ACC112 (cell line): ENCODE results near the gene CRISPLD2.

Experiments used
- H2AFZ ChIP-seq: fragments of 200-600 bp; sonication (generic); one replicate; pipeline ENCODE4 v1.6.0; 2017; ENCODE audit warnings: antibody characterized with exemption, low read length; ENCODE audit not compliant: unreplicated experiment
- H3K27ac ChIP-seq: fragments of 200-600 bp; sonication (generic); 2 replicates; pipeline ENCODE4 v1.5.1; 2014; ENCODE audit warnings: low read depth, mild to moderate bottlenecking, antibody characterized with exemption, low read length, moderate library complexity
- H3K27me3 ChIP-seq: fragments of 200-600 bp; sonication (generic); 2 replicates; pipeline ENCODE4 v1.6.1; 2014; ENCODE audit warnings: mild to moderate bottlenecking, antibody characterized with exemption, low read length, moderate library complexity, mixed read lengths; ENCODE audit not compliant: insufficient read depth
- H3K36me3 ChIP-seq: fragments of 200-600 bp; sonication (generic); 2 replicates; pipeline ENCODE4 v1.6.1; 2016; ENCODE audit warnings: mild to moderate bottlenecking, antibody characterized with exemption, low read length, moderate library complexity, mixed read lengths; ENCODE audit not compliant: insufficient read depth
- H3K4me1 ChIP-seq: fragments of 200-600 bp; sonication (generic); one replicate; pipeline ENCODE4 v1.6.1; 2016; ENCODE audit warnings: low read length, mixed read lengths; ENCODE audit not compliant: insufficient read depth, unreplicated experiment, control insufficient read depth
- H3K4me3 ChIP-seq: fragments of 200-600 bp; sonication (generic); 2 replicates; pipeline ENCODE4 v1.5.1; 2014; ENCODE audit warnings: mild to moderate bottlenecking, low read depth, low read length
- H3K79me2 ChIP-seq: fragments of 200-600 bp; sonication (generic); one replicate; pipeline ENCODE4 v1.6.0; 2016; ENCODE audit warnings: low read length; ENCODE audit not compliant: control insufficient read depth, unreplicated experiment, insufficient read depth

The CRISPLD2 gene

GRCh38 chr16:84821728-84822689 is 2.2 kb downstream of the CRISPLD2 start:
- peak overlapping the region; percentile 84 for H3K4me3 ChIP-seq

GRCh38 chr16:84822990-84823389 is 3.2 kb downstream of the CRISPLD2 start:
- peaks cover 45% of the 10 kb centered on the region for H3K79me2 ChIP-seq
- H3K27me3 ChIP-seq = no peaks in the 10 kb centered on the region
- H3K27ac ChIP-seq = peak overlapping the region; percentile 88
- peaks cover 47% of the 10 kb centered on the region for H3K4me1 ChIP-seq
- no peak overlapping the region for H2AFZ ChIP-seq
- 0 out of 2 replicates have a peak, but pooled peaks cover 3% of the 10 kb centered on the region for H3K36me3 ChIP-seq
- H3K4me3 ChIP-seq = peak overlapping the region; percentile 84; the same call in 1 of the 2 replicates

More at GRCh38 chr16:84821728-84822689, 2.2 kb downstream of the CRISPLD2 start:
- 0 out of 2 replicates have a peak, but pooled peaks cover 3% of the 10 kb centered on the region for H3K36me3 ChIP-seq
- H3K27ac ChIP-seq = peak overlapping the region; percentile 88
- H3K27me3 ChIP-seq = no peaks in the 10 kb centered on the region
- peaks cover 45% of the 10 kb centered on the region for H3K79me2 ChIP-seq
- H3K4me1 ChIP-seq = peaks cover 43% of the 10 kb centered on the region
- no peak overlapping the region for H2AFZ ChIP-seq

GRCh38 chr16:84823484-84823883 is 3.7 kb downstream of the CRISPLD2 start:
- peaks cover 45% of the 10 kb centered on the region for H3K79me2 ChIP-seq
- 0 out of 2 replicates have a peak, but pooled peaks cover 3% of the 10 kb centered on the region for H3K36me3 ChIP-seq
- H3K27ac ChIP-seq = peak overlapping the region; percentile 88
- H3K27me3 ChIP-seq = no peaks in the 10 kb centered on the region
- no peak overlapping the region for H2AFZ ChIP-seq
- H3K4me3 ChIP-seq = peak overlapping the region; percentile 84; the same call in 1 of the 2 replicates
- peaks cover 48% of the 10 kb centered on the region for H3K4me1 ChIP-seq

DNA sequence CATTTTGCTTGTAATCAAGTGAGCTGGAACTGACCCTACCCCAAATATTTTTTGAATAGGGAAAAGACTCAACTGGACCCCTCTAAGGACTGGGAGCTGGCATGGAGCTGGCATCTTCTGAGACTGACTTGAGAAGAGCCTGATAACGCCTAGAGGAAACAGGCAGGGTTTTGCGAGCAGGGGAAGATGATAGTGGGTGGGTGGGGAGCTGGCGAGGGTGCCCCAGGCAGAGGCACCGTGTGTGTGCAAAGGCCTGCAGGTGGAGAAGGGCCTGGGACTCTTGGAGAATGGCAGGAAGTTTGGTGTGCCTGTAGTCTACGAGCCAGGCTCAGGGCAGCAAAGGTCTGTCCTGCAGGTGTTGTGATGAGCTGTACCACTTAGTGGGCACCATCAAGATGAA is 4.1 kb downstream of the CRISPLD2 start:
- Histone ChIP-seq H3K4me1 (peaks cover 53% of the 10 kb centered on the region), H3K27ac (peak overlapping the region; percentile 88), H3K36me3 (0 out of 2 replicates have a peak, but pooled peaks cover 3% of the 10 kb centered on the region), H2AFZ (no peak overlapping the region), H3K79me2 (peaks cover 45% of the 10 kb centered on the region), H3K27me3 (no peaks in the 10 kb centered on the region), H3K4me3 (no peak overlapping the region)

GRCh38 chr16:84825896-84826557 is 6.2 kb downstream of the CRISPLD2 start:
- Histone ChIP-seq H3K27me3 (no peaks in the 10 kb centered on the region), H3K4me1 (peaks cover 64% of the 10 kb centered on the region), H3K4me3 (no peak overlapping the region), H3K27ac (peak overlapping the region; percentile 99), H2AFZ (no peak overlapping the region), H3K36me3 (0 out of 2 replicates have a peak, but pooled peaks cover 3% of the 10 kb centered on the region), H3K79me2 (peaks cover 35% of the 10 kb centered on the region)

DNA sequence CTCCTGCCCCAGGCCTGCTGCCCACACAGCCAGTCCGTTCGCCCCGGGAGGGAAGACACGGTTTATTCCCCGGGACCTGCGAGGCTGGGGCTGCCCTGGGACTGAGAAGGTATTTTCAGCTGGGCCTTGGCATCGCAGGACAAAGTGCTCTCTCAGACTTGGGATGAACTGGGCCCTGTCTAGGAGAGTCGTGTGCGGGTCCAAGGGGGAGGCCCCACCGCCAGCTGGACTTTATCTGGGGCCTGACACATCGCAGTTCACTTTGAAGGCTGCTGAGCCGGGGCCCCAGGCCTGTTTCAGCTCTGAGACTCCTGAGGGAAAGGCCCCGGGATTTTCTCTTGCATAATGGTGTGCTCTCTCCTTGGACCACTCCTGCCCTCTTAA is 6.8 kb downstream of the CRISPLD2 start:
- peaks cover 61% of the 10 kb centered on the region for H3K4me1 ChIP-seq

GRCh38 chr16:84827131-84827574 is 7.4 kb downstream of the CRISPLD2 start:
- H3K27me3 ChIP-seq = no peaks in the 10 kb centered on the region
- H3K27ac ChIP-seq = peak overlapping the region; percentile 99
- peaks cover 24% of the 10 kb centered on the region for H3K79me2 ChIP-seq
- no peak overlapping the region for H3K4me3 ChIP-seq
- peaks cover 61% of the 10 kb centered on the region for H3K4me1 ChIP-seq
- H2AFZ ChIP-seq = no peak overlapping the region
- 0 out of 2 replicates have a peak, but pooled peaks cover 3% of the 10 kb centered on the region for H3K36me3 ChIP-seq

More for the DNA sequence above, 6.8 kb downstream of the CRISPLD2 start:
- Histone ChIP-seq H3K79me2 (peaks cover 30% of the 10 kb centered on the region), H3K27me3 (no peaks in the 10 kb centered on the region), H3K4me3 (no peak overlapping the region), H3K27ac (peak overlapping the region; percentile 99), H3K36me3 (0 out of 2 replicates have a peak, but pooled peaks cover 3% of the 10 kb centered on the region), H2AFZ (no peak overlapping the region)

DNA sequence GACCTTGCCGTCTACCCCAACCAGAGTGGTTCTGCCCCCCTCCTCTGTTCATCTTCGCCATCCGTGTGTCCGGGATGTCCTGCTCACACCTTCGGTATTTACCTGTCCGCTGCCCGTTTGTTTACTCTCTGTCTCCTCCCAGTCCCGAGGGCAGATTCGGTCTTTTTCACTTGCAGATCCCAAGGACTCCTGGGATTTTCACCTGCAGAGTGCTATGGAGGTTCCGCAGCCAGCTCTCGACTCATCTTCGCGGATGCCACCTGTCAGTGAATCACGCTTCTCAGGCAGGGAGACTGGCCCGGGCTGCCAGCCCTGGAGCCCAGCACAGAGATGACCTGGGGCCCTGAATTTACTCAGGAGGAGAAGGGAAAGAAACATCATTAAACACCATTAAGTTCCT is 8.1 kb downstream of the CRISPLD2 start:
- Histone ChIP-seq H3K4me1 (peaks cover 62% of the 10 kb centered on the region), H3K4me3 (no peak overlapping the region), H3K79me2 (peaks cover 17% of the 10 kb centered on the region), H3K27ac (peak overlapping the region; percentile 99; the same call in 1 of the 2 replicates), H3K27me3 (no peaks in the 10 kb centered on the region), H2AFZ (no peak overlapping the region), H3K36me3 (0 out of 2 replicates have a peak, but pooled peaks cover 3% of the 10 kb centered on the region)

GRCh38 chr16:84828322-84828721 is 8.5 kb downstream of the CRISPLD2 start:
- Histone ChIP-seq H3K4me3 (no peak overlapping the region), H3K27me3 (no peaks in the 10 kb centered on the region), H3K4me1 (peaks cover 62% of the 10 kb centered on the region), H3K36me3 (no peaks in the 10 kb centered on the region), H3K79me2 (peaks cover 17% of the 10 kb centered on the region), H3K27ac (peak overlapping the region; percentile 99), H2AFZ (no peak overlapping the region)

DNA sequence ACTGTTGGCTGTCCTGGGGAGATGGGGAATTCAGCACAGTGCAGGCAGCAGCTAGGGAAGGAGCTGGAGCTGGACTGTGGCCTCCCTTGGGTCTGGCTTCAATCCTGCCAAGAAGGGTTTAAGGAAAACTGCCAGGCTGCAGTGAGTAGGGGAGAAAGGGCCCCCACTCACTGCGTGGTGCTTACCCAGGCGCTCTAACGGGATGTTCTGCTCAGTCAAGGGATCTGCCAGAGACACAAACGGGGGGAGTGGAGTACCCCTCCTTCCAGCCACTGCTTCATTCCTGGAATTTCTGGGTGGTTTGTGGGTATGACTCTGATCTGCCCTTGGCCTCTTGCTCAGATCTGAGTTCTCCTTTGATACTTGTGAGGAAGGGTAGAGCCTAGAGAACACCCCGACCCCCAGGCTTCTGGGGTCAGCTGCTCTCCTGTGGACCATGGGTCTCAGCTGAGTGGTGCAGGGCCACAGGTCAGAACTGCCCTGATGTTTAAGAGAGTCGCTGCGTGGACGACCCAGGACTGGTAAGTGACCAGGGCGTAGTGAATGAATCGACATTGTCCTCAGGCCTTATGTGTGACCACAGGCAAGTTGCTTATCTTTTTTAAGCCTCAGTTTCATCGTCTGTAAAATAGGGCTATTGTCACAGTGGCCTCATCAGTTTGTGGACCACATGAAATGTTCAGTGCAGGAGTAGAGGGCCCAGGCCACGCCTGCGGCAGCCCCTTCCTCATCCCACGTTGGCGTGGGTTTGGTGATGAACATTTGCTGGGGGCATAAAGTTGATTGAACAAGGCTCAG is 9.6 kb downstream of the CRISPLD2 start:
- Histone ChIP-seq H3K27me3 (no peaks in the 10 kb centered on the region), H3K4me3 (no peak overlapping the region), H3K79me2 (peaks cover 20% of the 10 kb centered on the region), H3K27ac (peak overlapping the region; percentile 99), H3K4me1 (peaks cover 63% of the 10 kb centered on the region), H3K36me3 (no peaks in the 10 kb centered on the region), H2AFZ (no peak overlapping the region)
